Measurements from ENCODE around the gene IKZF4.

The IKZF4 gene

DNA sequence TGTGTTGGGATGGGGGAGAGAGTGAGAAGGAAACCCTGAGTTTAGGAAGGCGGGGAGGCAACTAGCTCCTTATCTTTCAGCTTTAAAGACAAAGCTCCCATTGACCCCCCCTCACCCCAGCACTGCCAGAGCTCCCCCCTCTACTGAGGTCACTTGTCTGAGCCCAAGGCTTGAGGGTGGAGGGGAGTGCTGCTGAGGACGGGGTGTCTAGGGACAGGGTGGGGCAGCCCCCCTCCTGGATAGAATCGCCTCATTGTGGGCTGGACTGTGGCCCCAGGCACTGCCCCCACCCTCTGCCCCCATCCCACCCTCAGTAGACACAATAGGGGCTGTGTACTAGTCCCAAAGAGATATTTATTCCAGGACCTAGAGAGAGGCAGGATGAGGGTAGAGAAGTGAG lies 62.1 kb downstream of the IKZF4 start:
- TF ChIP-seq, protein P1, sequence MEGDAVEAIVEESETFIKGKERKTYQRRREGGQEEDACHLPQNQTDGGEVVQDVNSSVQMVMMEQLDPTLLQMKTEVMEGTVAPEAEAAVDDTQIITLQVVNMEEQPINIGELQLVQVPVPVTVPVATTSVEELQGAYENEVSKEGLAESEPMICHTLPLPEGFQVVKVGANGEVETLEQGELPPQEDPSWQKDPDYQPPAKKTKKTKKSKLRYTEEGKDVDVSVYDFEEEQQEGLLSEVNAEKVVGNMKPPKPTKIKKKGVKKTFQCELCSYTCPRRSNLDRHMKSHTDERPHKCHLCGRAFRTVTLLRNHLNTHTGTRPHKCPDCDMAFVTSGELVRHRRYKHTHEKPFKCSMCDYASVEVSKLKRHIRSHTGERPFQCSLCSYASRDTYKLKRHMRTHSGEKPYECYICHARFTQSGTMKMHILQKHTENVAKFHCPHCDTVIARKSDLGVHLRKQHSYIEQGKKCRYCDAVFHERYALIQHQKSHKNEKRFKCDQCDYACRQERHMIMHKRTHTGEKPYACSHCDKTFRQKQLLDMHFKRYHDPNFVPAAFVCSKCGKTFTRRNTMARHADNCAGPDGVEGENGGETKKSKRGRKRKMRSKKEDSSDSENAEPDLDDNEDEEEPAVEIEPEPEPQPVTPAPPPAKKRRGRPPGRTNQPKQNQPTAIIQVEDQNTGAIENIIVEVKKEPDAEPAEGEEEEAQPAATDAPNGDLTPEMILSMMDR (IDR thresholded peaks at IDR 0.05; ENCODE audit: control insufficient read depth, insufficient read depth, low read depth, low read length, missing control alignments), result no peak
- H3K4me3 ChIP-seq (ENCODE audit: control insufficient read depth, low read depth, low read length), result no peak overlapping the region
- no peak for DNase-seq (ENCODE audit: low read depth)

DNA sequence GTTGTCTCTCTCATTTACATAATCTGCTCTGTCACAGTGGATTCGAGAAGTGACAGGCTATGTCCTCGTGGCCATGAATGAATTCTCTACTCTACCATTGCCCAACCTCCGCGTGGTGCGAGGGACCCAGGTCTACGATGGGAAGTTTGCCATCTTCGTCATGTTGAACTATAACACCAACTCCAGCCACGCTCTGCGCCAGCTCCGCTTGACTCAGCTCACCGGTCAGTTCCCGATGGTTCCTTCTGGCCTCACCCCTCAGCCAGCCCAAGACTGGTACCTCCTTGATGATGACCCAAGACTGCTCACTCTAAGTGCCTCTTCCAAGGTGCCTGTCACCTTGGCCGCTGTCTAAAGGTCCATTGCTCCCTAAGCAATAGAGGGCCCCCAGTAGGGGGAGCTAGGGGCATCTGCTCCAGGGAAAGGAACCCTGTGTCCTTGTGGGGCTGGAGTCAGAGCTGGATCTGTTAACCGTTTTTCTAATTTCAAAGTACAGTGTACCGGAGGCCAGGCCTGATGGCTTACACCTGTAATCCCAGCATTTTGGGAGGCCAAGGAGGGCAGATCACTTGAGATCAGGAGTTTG lies 64.2 kb downstream of the IKZF4 start:
- no peak for DNase-seq (ENCODE audit: low read depth)

DNA sequence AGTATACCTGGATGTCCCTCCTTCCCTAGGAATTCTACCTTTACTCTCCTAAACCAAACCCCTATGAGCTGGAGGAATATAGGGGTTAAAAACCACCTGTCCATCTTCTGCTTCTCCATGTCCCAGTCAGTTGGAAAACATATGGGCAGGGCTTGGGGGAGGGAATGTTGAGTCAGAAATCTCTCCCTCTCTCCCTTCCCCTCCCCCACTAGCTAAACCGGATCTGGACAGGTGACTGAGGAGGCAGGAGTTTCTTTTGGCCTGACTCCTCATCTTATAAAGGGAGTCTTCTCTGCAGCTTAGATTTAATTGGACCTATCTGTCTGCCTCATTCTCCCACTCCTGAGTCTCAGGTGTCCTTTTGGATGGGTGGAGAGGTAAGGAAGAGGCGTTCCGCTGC lies 65.3 kb downstream of the IKZF4 start:
- no peak for DNase-seq (ENCODE audit: low read depth)
- no peak overlapping the region for H3K4me3 ChIP-seq (ENCODE audit: control insufficient read depth, low read depth, low read length)
- TF ChIP-seq, protein P1 (IDR thresholded peaks at IDR 0.05; ENCODE audit: control insufficient read depth, insufficient read depth, low read depth, low read length, missing control alignments), result no peak

More for the DNA sequence above, 64.2 kb downstream of the IKZF4 start:
- TF ChIP-seq, protein P1 (IDR thresholded peaks at IDR 0.05; ENCODE audit: control insufficient read depth, insufficient read depth, low read depth, low read length, missing control alignments), result peak; percentile 43
- no peak overlapping the region for H3K4me3 ChIP-seq (ENCODE audit: control insufficient read depth, low read depth, low read length)

DNA sequence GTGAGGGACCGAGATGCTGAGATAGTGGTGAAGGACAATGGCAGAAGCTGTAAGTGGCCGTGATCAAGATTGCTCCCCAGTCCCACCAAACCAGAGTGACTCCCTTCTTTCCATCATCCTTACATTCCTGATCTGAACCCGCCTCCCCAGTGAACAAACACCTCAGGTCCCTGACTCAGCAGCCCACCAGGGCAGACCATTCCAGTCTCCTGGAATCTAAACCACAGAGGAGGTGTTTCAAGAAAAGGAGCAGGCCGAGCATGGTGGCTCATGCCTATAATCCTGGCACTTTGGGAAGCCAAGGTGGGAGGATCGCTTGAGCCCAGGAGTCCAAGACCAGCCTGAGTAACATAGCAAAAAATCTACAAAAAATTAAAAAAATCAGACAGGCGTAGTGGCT lies 65.8 kb downstream of the IKZF4 start:
- DNase-seq (ENCODE audit: low read depth), result no peak
- TF ChIP-seq, protein P1 (IDR thresholded peaks at IDR 0.05; ENCODE audit: control insufficient read depth, insufficient read depth, low read depth, low read length, missing control alignments), result no peak
- no peak overlapping the region for H3K4me3 ChIP-seq (ENCODE audit: control insufficient read depth, low read depth, low read length)

DNA sequence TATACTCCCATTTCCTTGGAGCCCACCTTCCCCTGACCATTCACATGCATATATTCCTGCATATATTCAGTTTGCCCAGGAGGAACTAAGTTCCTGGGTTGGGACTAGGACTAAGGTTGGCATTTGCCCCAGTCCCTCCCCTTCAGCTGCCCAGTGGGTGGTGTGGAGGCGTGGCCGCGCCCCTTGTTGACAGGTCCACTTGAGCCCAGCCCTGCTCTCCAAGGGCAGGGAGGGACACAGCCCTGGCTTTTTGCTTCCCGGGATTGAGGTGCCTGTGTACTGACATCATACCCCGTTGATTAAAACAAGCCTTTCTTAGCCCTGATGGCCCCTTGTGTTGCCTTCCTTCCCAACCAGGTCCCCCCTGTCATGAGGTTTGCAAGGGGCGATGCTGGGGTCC lies 66.4 kb downstream of the IKZF4 start:
- H3K4me3 ChIP-seq (ENCODE audit: control insufficient read depth, low read depth, low read length), result no peak overlapping the region
- no peak for DNase-seq (ENCODE audit: low read depth)
- TF ChIP-seq, protein P1 (IDR thresholded peaks at IDR 0.05; ENCODE audit: control insufficient read depth, insufficient read depth, low read depth, low read length, missing control alignments), result no peak
